IPS-18a (cell line): ENCODE results near the gene NT5E.
A peak's percentile ranks its signal among the peaks of the same experiment; 100 is the strongest.
"Not testable (repeated sequence)": the region's sequence is repeated elsewhere in the genome, so short reads cannot be mapped to it uniquely, and the experiment has no call there.

Experiments
- H3K27ac ChIP-seq: one replicate; pipeline ENCODE4 v1.5.1; 2013; ENCODE audit warnings: low read length
- H3K27me3 ChIP-seq: one replicate; pipeline ENCODE4 v1.6.1; 2013; ENCODE audit warnings: mild to moderate bottlenecking, low read length; ENCODE audit not compliant: control insufficient read depth, insufficient read depth
- H3K36me3 ChIP-seq: one replicate; pipeline ENCODE4 v1.6.1; 2013; ENCODE audit warnings: low read depth, low read length; ENCODE audit not compliant: control insufficient read depth
- H3K4me1 ChIP-seq: one replicate; pipeline ENCODE4 v1.6.1; 2013; ENCODE audit warnings: low read depth, low read length; ENCODE audit not compliant: control insufficient read depth
- H3K4me3 ChIP-seq: one replicate; pipeline ENCODE4 v1.5.1; 2013; ENCODE audit warnings: low read length
- H3K9ac ChIP-seq: one replicate; pipeline ENCODE4 v1.6.1; 2013; ENCODE audit warnings: mild to moderate bottlenecking, low read length, moderate library complexity
- H3K9me3 ChIP-seq: one replicate; pipeline ENCODE4 v1.6.1; 2013; ENCODE audit warnings: low read depth, low read length; ENCODE audit not compliant: control insufficient read depth

The NT5E gene

DNA sequence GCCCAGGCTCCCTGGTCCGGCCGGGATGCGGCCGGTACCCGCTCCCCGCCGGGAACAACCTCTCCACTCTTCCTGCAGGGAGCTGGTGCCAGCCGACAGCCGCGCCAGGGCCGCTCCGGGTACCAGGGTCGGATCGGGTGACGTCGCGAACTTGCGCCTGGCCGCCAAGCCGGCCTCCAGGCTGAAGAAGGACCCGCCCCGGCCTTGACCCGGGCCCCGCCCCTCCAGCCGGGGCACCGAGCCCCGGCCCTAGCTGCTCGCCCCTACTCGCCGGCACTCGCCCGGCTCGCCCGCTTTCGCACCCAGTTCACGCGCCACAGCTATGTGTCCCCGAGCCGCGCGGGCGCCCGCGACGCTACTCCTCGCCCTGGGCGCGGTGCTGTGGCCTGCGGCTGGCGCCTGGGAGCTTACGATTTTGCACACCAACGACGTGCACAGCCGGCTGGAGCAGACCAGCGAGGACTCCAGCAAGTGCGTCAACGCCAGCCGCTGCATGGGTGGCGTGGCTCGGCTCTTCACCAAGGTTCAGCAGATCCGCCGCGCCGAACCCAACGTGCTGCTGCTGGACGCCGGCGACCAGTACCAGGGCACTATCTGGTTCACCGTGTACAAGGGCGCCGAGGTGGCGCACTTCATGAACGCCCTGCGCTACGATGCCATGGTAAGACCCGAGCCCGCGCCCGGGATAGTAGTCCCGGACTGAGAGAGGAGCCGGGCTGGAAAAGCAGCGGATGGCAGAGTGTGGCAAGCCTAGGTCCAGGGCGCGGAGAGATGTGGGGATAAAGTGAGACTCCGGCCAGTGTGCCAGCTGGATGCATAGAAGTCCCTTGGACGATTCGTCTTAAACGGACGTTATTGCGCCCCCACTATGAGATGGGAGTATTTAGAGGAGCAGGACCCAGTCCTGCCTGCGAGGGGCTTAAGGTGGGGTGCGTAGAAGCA is at the start of gene NT5E:
NT5E (plus strand) TSS at position 266 of the 942 bp plus-strand sequence; CDS start at position 323, 57 bp downstream.
- Histone ChIP-seq H3K9ac (peak within 1 kb of the TSS; percentile 26), H3K4me1 (peaks cover 3% of the 10 kb centered on the region), H3K4me3 (peak within 1 kb of the TSS; percentile 74), H3K36me3 (no peaks in the 10 kb centered on the region), H3K27ac (no peak within 1 kb of the TSS), H3K27me3 (peaks cover 63% of the 10 kb centered on the region), H3K9me3 (no peaks in the 10 kb centered on the region)

GRCh38 chr6:85400331-85400730 is 49.6 kb upstream of the NT5E start:
- Histone ChIP-seq H3K9ac (no peak overlapping the region), H3K4me1 (peaks cover 17% of the 10 kb centered on the region), H3K9me3 (no peaks in the 10 kb centered on the region), H3K27ac (no peak overlapping the region), H3K27me3 (no peaks in the 10 kb centered on the region), H3K36me3 (no peaks in the 10 kb centered on the region), H3K4me3 (no peak overlapping the region)

- peaks cover 17% of the 10 kb centered on the region for H3K4me1 ChIP-seq
- H3K36me3 ChIP-seq = no peaks in the 10 kb centered on the region
- no peaks in the 10 kb centered on the region for H3K27me3 ChIP-seq
- no peak overlapping the region for H3K27ac ChIP-seq
- no peak overlapping the region for H3K4me3 ChIP-seq
- H3K9me3 ChIP-seq = no peaks in the 10 kb centered on the region
- no peak overlapping the region for H3K9ac ChIP-seq
Observed at GRCh38 chr6:85401186-85402021, 48.5 kb upstream of the NT5E start.

DNA sequence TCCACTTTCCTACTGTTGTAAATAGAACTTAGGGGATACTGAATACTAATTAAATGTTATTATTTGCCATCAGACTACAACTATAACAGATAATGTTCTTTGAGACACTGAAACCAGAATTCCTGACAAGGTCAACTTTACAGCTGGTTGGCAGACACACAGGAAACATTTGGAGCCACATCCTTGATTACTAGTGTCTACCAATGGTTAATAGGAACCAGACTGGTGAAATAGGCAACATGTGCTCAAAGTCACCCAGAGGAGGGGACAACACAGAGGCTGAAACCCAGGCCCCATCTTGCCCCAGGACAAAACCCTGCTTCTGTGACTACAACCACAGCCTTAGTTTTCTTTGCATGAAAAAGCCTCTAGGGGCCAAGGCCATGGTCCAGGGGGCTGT is 47.8 kb upstream of the NT5E start:
- H3K9me3 ChIP-seq = no peaks in the 10 kb centered on the region
- H3K4me1 ChIP-seq = peaks cover 17% of the 10 kb centered on the region
- no peak overlapping the region for H3K4me3 ChIP-seq
- no peak overlapping the region for H3K27ac ChIP-seq
- no peaks in the 10 kb centered on the region for H3K36me3 ChIP-seq
- no peaks in the 10 kb centered on the region for H3K27me3 ChIP-seq
- no peak overlapping the region for H3K9ac ChIP-seq

DNA sequence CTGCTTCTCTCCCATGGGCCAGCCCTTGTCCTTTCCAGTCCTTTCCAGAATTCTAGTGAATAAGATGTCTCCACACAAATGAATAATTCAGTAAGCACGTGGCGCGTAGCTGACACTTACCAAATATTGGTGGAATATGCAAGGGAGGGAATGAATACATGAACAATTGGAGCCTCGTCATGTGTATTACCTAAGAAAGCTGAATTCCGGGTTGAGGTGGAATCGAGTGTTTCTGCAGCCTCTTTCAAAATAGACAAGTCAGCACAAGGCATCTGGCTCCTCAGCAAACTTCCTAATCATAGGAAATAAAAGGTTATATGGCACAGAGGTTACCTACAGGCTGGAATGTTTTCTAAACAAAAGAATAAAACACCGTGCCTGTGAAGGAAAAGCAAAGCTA is 47.0 kb upstream of the NT5E start:
- no peak overlapping the region for H3K9ac ChIP-seq
- no peaks in the 10 kb centered on the region for H3K27me3 ChIP-seq
- H3K9me3 ChIP-seq = no peaks in the 10 kb centered on the region
- no peak overlapping the region for H3K27ac ChIP-seq
- no peaks in the 10 kb centered on the region for H3K36me3 ChIP-seq
- peaks cover 17% of the 10 kb centered on the region for H3K4me1 ChIP-seq
- no peak overlapping the region for H3K4me3 ChIP-seq

DNA sequence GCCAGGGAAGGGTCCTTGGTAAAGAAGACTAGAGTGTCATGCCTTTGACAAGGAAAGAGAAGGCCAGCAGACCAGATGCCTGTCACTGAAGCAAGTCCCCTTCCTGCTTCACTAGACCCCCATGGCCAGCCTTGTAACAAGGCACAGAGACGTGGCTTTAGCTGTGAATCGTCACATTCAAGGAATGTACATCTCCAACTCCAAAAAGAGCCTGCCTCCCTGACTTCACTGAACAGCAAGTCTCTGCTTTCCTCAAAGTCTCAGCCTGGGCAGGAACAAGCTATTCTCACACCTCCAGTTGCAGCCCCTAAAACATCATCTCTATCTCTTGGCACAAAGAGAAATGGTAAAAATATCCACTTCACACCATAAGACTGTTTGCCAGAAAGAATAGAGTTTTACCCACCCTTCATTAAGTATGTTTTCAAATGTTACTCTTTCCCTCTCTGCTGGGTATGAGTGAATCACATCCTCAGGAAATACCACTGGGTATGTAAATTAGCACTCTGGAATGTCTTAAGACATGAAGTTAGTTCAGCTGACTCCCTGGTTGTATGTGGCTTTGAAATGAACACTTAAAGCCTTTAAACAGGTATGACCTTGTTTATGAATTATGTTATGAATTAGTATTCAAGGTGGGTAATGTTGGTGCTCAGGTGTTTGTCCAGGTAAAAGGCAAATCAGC is 46.4 kb upstream of the NT5E start:
- Histone ChIP-seq H3K36me3 (no peaks in the 10 kb centered on the region), H3K4me1 (peaks cover 17% of the 10 kb centered on the region), H3K4me3 (no peak overlapping the region), H3K27ac (no peak overlapping the region), H3K9ac (no peak overlapping the region), H3K27me3 (no peaks in the 10 kb centered on the region), H3K9me3 (no peaks in the 10 kb centered on the region)

DNA sequence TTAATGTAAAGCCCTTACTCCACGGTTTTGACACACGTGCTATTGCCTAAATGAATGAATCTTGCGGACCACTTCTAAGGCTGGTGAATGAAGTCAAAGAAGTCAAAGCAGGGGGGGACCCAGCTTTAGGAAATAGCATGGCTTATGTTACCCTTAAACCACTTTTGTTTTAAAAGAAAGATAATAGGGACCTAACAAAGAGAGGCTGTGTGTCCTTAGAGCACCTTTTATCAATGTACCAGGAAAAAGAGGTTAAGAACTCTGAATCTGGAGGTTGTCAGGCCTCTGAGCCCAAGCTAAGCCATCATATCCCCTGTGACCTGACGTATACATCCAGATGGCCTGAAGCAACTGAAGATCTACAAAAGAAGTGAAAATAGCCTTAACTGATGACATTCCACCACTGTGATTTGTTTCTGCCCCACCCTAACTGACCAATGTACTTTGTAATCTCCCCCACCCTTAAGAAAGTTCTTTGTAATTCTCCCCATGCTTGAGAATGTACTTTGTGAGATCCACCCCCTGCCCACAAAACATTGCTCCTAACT is 45.8 kb upstream of the NT5E start:
- not testable (repeated sequence) for H3K27ac ChIP-seq, H3K9ac ChIP-seq, H3K27me3 ChIP-seq, H3K36me3 ChIP-seq, H3K9me3 ChIP-seq, H3K4me3 ChIP-seq
- H3K4me1 ChIP-seq = peaks cover 17% of the 10 kb centered on the region

DNA sequence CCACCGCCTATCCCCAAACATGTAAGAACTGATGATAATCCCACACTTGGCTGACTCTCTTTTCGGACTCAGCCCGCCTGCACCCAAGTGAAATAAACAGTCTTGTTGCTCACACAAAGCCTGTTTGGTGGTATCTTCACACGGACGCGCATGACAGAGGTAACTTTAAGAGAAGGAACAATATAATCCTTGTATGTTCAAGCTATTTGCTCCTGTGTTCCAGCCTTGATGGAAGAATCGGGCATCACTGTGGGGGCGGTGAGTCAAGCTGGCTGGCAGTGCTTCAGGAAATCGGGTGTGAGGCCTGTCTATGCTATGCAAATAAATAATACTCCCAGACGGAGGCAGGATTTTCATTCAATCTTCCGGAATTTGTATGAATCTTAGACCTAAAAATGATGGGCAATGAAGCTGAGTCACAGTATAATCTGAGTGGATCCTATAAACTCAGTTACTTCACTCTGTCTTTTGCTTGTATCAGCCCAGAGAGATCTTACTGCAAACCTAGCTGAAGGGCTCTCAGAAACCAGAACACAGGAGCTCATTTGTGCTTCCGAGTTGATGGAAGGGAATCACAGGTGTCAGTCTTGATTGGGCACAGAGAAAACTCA is 45.2 kb upstream of the NT5E start:
- H3K9ac ChIP-seq = no peak overlapping the region
- H3K27ac ChIP-seq = no peak overlapping the region
- H3K9me3 ChIP-seq = no peaks in the 10 kb centered on the region
- H3K36me3 ChIP-seq = no peaks in the 10 kb centered on the region
- H3K4me3 ChIP-seq = no peak overlapping the region
- peaks cover 17% of the 10 kb centered on the region for H3K4me1 ChIP-seq
- H3K27me3 ChIP-seq = no peaks in the 10 kb centered on the region

GRCh38 chr6:85405175-85405852 is 44.6 kb upstream of the NT5E start:
- Histone ChIP-seq H3K4me1 (peaks cover 17% of the 10 kb centered on the region), H3K9ac (no peak overlapping the region), H3K27me3 (no peaks in the 10 kb centered on the region), H3K36me3 (no peaks in the 10 kb centered on the region), H3K4me3 (no peak overlapping the region), H3K27ac (no peak overlapping the region), H3K9me3 (no peaks in the 10 kb centered on the region)

- Histone ChIP-seq H3K4me1 (peaks cover 17% of the 10 kb centered on the region), H3K4me3 (no peak overlapping the region), H3K36me3 (no peaks in the 10 kb centered on the region), H3K27me3 (no peaks in the 10 kb centered on the region), H3K9me3 (no peaks in the 10 kb centered on the region), H3K9ac (no peak overlapping the region), H3K27ac (no peak overlapping the region)
Observed at GRCh38 chr6:85405853-85406198, 44.1 kb upstream of the NT5E start.
